Epidermal melanocyte (primary cell): ENCODE measurements around the gene SOS1.

Source experiments
- DNase-seq: peaks from one replicate; pipeline ENCODE4 v3.0.0; 2011; ENCODE audit warnings: low spot score; ENCODE audit not compliant: insufficient read length

Gene SOS1

DNA sequence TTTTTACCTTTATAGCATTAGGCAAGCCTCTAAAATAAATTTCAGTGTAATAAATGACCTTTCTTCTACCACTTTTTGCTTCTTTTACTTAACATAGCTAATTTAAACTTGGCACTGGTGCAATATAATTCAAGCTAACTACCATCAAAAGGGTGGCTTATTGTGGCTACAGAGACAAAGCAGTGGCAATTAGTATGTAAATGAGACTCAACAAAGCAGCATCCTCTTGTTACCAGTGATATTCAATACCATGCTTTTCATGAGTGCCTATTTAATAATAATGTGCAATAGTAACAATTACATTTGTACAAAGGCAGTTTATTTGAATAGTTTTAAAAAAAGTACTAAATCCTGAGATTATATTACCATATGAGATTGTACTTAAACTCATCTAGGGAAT is 93.4 kb downstream of the SOS1 start:
- DNase-seq: no peak

DNA sequence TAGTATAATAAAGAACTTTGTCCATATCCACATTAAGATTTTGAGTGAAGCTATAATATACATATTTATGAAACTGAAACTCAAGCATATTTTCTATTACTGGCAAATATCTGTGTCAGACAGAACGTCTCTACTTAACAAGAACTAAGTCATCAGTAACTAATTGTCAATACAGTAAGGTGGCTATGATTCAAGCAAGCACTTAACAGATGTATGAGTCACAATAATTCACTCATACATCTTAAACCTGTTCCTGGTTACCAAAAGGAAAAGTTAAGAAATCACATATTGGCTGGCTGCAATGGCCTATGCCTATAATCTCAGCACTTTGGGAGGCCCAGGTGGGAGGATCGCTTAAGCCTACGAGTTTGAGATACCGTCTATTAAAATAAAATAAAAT is 96.0 kb downstream of the SOS1 start:
- DNase-seq: no peak

GRCh38 chr2:39023649-39024048 is 97.2 kb downstream of the SOS1 start:
- DNase-seq: no peak

- no peak for DNase-seq
These were observed 98.1 kb downstream of the SOS1 start for GRCh38 chr2:39022642-39023235.

- DNase-seq: no peak
These were observed 100.5 kb downstream of the SOS1 start for GRCh38 chr2:39020383-39020782.

GRCh38 chr2:39018638-39019037 is 102.2 kb downstream of the SOS1 start:
- DNase-seq: no peak

DNA sequence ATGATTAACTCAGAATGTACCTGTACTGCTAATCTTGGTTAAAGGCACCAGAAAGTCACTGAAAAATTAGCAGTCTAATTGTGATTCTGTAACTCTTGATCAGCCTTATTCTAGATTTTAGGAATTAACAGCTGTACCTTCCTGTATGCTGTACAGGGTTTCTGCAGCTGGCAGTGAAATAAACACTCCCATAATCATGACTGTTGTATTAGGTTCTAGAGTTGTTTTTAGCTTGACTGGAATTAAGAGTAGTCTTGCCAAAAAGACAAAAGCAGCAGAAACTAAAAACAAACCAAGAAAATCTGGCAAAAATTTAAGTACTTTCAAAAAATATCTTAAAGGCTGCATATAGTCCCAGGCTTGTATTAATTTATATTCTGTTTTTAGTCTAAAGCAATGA is 103.5 kb downstream of the SOS1 start:
- DNase-seq: no peak

GRCh38 chr2:39015424-39015823 is 105.4 kb downstream of the SOS1 start:
- DNase-seq: no peak

DNA sequence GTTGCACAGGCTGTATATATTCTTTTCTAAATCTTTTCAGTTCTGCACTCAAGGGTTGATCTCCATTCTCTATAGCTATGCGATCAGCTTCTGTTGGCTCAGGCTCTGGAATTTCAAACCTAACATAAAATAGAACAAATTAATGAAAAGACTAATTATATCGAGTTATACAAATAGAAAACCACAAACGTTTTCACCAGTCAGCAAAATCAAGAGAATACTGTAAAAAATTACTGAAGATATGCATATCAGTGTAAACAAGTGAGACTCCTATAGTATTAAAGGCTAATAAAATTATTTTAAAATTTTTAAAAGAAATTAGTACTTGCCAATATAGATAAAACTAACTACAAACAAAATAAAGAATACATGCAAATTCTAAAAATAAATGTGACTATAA is 107.0 kb downstream of the SOS1 start:
- DNase-seq: no peak

DNA sequence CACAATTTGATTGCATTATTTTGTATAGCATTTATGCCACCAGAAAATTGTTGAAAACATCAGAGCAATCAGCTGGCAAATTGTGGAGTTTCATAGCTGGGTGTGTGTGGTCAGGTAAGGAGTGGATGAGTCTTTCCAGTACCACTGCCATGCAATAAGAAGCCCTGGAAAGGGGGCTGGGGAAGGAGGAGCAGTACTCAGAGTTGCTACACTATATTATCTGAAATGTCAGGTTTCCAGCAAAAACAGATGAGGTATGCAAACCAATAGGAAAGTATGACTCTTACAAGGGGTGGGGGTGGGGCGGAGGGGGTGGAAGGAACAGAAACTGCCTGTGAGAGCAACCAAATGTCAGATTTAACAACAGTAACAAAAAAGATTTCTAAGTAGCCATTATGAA is 112.2 kb downstream of the SOS1 start:
- DNase-seq: no peak

- no peak for DNase-seq
These were observed 112.9 kb downstream of the SOS1 start for GRCh38 chr2:39007875-39008504.

DNA sequence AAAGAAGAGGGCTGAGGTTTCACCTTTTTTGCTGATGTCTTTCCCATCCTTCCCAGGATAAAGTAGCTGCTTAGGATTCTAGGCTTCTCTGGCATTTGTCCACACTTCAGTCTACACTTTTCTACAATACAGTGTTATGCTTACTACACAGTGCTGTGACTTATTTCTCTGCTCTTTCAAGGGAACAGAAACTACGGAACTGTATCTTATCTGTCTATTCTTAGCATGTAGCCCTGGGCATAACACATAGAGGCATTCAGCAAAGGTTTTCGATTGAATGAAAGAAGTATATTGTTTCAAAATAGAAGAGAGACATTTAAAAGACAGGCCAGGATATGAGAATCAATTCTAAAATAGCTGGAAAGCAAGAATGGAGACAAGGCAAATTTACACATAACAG is 120.3 kb downstream of the SOS1 start:
- peak; percentile 34 for DNase-seq

DNA sequence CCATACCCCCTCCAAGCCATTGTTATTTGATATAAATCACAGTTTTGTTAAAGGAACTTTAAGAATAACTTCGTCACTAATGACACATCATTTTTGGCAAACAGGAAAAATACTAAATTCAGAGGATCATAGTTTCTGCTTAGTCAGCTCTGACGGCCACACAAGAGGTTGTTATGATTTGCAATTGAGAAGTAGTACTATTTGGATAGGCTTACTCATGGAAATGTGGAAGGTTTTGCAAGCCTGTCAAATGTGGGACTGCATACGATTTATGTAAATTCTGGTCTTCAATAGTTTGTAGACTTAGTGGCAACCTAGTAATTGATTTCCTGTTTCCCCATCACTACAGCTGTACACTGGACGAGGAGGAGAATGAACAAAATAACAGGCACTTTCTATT is 123.1 kb downstream of the SOS1 start:
- no peak for DNase-seq

- no peak for DNase-seq
These were observed 129.0 kb downstream of the SOS1 start for GRCh38 chr2:38991899-38992298.

DNA sequence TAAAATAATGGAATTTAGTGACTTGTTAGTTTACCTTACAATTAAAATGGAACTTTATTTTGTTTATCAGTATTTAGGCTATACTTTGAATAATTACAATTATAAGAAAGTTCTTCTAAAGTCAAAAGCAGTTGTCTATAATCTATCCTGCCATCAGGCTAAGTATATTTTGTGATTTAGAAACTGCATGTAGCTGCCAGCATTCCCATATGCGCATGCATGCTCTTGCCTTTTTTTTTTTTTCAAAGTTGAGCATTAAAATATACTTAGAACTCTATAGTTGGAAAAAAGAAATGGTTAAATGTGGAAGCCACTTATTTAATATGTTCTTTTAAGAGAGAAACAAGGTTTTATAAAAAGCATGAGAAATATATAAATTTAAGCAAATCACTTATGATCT is 132.1 kb downstream of the SOS1 start:
- DNase-seq: no peak

DNA sequence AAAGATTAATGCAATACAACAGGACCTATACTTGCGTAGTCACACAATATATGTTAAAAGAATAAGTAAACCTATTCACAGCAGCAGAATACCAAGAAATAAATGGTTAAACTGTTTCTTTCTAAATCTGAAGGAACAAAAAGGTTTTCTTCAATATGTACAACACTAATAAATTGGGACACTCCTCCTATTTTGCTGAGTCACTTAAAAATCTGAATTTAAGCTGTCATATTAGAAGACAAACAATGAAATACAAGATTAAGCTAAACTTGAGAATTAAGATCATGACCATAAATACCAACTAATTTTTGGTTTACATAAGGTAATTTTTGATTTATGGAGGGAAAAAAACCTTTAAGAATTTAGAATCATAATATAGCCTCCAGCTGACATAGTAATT is 138.4 kb downstream of the SOS1 start:
- no peak for DNase-seq

DNA sequence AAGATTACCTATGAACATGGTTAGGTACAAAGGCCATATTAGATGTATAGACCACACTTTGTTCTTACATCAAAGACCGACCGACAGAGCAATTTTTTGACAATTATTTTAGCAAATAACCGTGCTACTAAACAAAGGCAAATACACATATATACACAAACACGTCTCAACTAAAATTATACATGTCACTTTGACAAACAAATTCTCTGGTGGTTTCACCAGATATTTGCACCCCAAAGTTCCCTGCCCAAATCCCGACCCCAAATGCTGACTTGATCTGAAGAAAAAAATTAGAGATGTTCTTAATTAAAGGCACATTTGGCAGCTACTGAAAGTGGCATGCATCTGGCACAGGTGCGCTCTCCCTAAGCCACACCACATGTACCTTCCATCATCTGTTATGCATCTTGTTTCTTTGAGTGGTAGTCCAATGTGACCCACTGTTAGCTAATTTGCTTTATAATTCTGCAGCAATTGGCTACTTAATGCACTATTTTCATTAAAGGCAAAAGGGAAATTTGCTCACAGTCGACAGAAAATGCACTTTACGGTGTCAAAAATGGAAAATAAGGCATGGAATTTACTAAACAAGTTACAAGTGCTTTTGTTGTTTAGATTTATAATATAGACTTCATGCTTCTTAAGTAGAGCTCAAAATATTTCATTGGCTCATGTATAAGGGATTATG is 139.0 kb downstream of the SOS1 start:
- no peak for DNase-seq

DNA sequence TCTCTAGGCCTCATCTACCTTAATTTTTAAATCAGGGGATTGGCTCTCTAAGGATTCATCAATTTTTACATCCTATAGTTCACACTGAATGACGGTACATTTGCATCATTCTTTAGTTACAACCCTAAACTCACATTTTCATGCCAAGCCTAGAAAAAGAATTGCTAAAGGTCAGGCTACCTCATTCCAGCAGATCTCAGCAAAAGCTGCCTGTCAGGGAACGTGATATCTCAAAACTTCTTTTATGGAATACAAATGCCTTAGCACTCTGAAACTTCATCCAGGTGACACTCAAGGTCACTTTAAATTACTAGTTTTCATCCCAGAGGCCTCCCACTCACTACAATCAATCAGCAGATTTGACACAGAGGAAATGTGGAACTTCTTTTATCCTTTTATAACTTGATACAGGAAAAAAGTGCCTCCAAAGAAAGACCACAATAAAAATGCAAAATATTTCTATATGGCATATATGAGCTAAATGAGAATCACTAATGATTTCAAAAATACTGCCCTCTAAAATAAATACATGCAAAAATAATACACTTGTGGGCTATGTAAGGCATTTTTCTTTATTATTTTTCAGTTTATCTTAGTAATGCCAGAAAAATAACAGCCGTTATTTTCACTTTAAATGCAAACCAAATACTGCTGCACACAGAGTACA is 139.7 kb downstream of the SOS1 start:
- no peak for DNase-seq

- DNase-seq: no peak
These were observed 141.9 kb downstream of the SOS1 start for GRCh38 chr2:38978908-38979307.

DNA sequence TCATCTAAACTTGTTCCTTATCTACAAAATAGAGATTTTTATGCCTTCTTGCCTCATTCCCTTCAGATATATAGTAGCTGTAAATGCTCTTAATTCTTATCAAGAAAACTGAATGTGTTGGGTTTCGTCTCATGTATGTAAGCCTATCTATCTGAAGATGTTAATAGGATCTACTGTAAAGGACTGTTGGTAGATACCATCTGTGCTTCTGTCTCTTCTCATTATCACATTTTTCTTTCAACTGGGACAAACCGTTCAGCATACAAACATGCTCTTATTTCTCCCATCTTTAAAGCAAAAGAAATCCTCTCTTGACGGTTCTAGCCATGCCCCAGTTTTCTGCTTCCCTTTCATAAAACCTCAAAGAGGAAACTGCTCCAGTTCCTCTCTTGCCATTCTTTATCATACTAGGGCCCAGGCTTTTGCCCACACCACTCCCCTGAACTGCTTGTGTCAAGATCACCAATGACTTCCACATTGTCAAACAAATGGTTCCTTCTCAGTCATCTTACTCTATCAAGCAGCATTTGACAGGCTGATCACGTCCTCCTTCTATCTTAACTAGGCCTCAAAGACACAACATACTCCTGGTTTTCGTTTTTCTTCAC is 142.5 kb downstream of the SOS1 start:
- DNase-seq: no peak

GRCh38 chr2:38977047-38977446 is 143.8 kb downstream of the SOS1 start:
- DNase-seq: no peak

- no peak for DNase-seq
These were observed 145.8 kb downstream of the SOS1 start for GRCh38 chr2:38975042-38975441.
